Glomerular visceral epithelial cell (primary cell): ENCODE results near the gene MAP3K19.
"Not testable (repeated sequence)": the region's sequence is repeated elsewhere in the genome, so short reads cannot be mapped to it uniquely, and the experiment has no call there.

ENCODE experiments used
- DNase-seq: peaks from one replicate; pipeline ENCODE4 v3.0.0-alpha.2; 2016; ENCODE audit errors: extremely low spot score

MAP3K19 gene

GRCh38 chr2:135047300-135047699, at the start of gene MAP3K19:
TSS of gene MAP3K19 (minus strand) at chr2:135047447. CDS start at chr2:135024647, 22,800 bp downstream.
- no peak for DNase-seq

- no peak for DNase-seq
Observed at GRCh38 chr2:135096665-135097446, 49.6 kb upstream of the MAP3K19 start.

- DNase-seq: no peak
Observed at GRCh38 chr2:135095591-135095990, 48.3 kb upstream of the MAP3K19 start.

- no peak for DNase-seq
Observed at GRCh38 chr2:135094508-135094907, 47.3 kb upstream of the MAP3K19 start.

- DNase-seq: no peak
Observed at GRCh38 chr2:135093670-135094330, 46.6 kb upstream of the MAP3K19 start.

GRCh38 chr2:135093193-135093592, 45.9 kb upstream of the MAP3K19 start:
- DNase-seq: no peak

- DNase-seq: no peak
Observed at GRCh38 chr2:135091681-135092080, 44.4 kb upstream of the MAP3K19 start.

GRCh38 chr2:135089597-135089996, 42.4 kb upstream of the MAP3K19 start:
- DNase-seq: not testable (repeated sequence)

GRCh38 chr2:135086222-135086621, 39.0 kb upstream of the MAP3K19 start:
- DNase-seq: no peak

- DNase-seq: no peak
Observed at GRCh38 chr2:135078417-135078816, 31.2 kb upstream of the MAP3K19 start.

- no peak for DNase-seq
Observed at GRCh38 chr2:135076556-135076955, 29.3 kb upstream of the MAP3K19 start.

GRCh38 chr2:135074216-135074615, 27.0 kb upstream of the MAP3K19 start:
- no peak for DNase-seq

- DNase-seq: no peak
Observed at GRCh38 chr2:135072125-135072997, 25.1 kb upstream of the MAP3K19 start.

- DNase-seq: no peak
Observed at GRCh38 chr2:135066710-135067109, 19.5 kb upstream of the MAP3K19 start.

- no peak for DNase-seq
Observed at GRCh38 chr2:135064149-135064548, 16.9 kb upstream of the MAP3K19 start.

- no peak for DNase-seq
Observed at GRCh38 chr2:135063210-135063609, 16.0 kb upstream of the MAP3K19 start.

GRCh38 chr2:135059577-135059976, 12.3 kb upstream of the MAP3K19 start:
- no peak for DNase-seq

GRCh38 chr2:135056790-135057189, 9.5 kb upstream of the MAP3K19 start:
- DNase-seq: no peak

GRCh38 chr2:135055182-135055786, 8.0 kb upstream of the MAP3K19 start:
- DNase-seq: peak; percentile 54

- peak; percentile 30 for DNase-seq
Observed at GRCh38 chr2:135052997-135053474, 5.8 kb upstream of the MAP3K19 start.

GRCh38 chr2:135052042-135052876, 5.0 kb upstream of the MAP3K19 start, which contains the start of gene RAB3GAP1:
TSS of gene RAB3GAP1 (plus strand) at chr2:135052292. CDS start at chr2:135052308, 16 bp downstream.
- peak; percentile 91 for DNase-seq
